ENCODE measurements around the gene RDH11.

- TF ChIP-seq CTCF (IDR thresholded peaks at IDR 0.05; ENCODE audit: extremely low read depth in 1 of 2, insufficient read depth in 1 of 2, low read depth in 1 of 2, low read length in 2 of 2), result no peak
- TF ChIP-seq POLR2AphosphoS5 (IDR thresholded peaks at IDR 0.05; ENCODE audit: insufficient read depth, low read depth, low read length), result no peak
These were observed 40.0 kb upstream of the RDH11 start for GRCh38 chr14:67735336-67736147.

Measured in endothelial cell of umbilical vein (primary cell).